A549 (cell line): Measurements from ENCODE around the gene TMEM97. TPM values are rescaled to one million over a fixed set of nuclear protein-coding genes. Genes with fewer than 3 reads are reported as not detected.
A peak's percentile ranks its signal among the peaks of the same experiment; 100 is the strongest.

Experiments
- ATAC-seq, 2 experiments: fragments of 200-7000 bp in 1 of 2; fragments of >200 bp in 1 of 2; cut with Nextera tagmentation in 1 of 2; cut with Tn5 transposase in 1 of 2; 3 replicates each; pipeline versions ENCODE4 v1.8.0 to v1.9.1; 2018 to 2020; ENCODE audit warnings: mild to moderate bottlenecking in 1 of 2, moderate library complexity in 1 of 2
- CTCF ChIA-PET: fragments of 300-600 bp; sonication (Branson Sonifier 250); formaldehyde crosslinking; extraction: SDS; loops from one replicate; lab custom pipeline; 2021; ENCODE audit warnings: antibody characterized with exemption, inconsistent platforms; lab: Yijun Ruan, JAX
- POLR2A ChIA-PET: fragments of 350-600 bp; formaldehyde crosslinking; extraction: SDS; loops from one replicate; lab custom pipeline; 2021; ENCODE audit warnings: antibody characterized with exemption, inconsistent platforms; lab: Yijun Ruan, JAX
- DNase-seq, 2 experiments: peaks; one replicate each; pipeline versions ENCODE4 v3.0.0 to v3.0.0-alpha.2; 2011 to 2016; ENCODE audit warnings: low read depth in 1 of 2, low spot score in 1 of 2
- FAIRE-seq: peaks from 2 replicates; lab custom pipeline; 2011; peaks lifted over from hg19 to GRCh38; lab: Jason Lieb, UNC
- H3K27ac ChIP-seq, 2 experiments: fragments of >200 bp; sonication (Bioruptor Twin); formaldehyde crosslinking; 3 replicates each; pipeline ENCODE4 v1.5.1; 2016 to 2017
- H3K4me1 ChIP-seq: fragments of >200 bp; sonication (Bioruptor Twin); formaldehyde crosslinking; 3 replicates; pipeline ENCODE4 v1.6.1; 2016
- H3K4me2 ChIP-seq: fragments of >200 bp; sonication (Bioruptor Twin); formaldehyde crosslinking; 3 replicates; pipeline ENCODE4 v1.6.1; 2016
- H3K4me3 ChIP-seq: fragments of >200 bp; sonication (Bioruptor Twin); formaldehyde crosslinking; 3 replicates; pipeline ENCODE4 v1.5.1; 2016
- H3K9me3 ChIP-seq: fragments of >200 bp; sonication (Bioruptor Twin); formaldehyde crosslinking; 3 replicates; pipeline ENCODE4 v1.6.1; 2016
- BCL3 ChIP-seq: fragments of >200 bp; sonication (Bioruptor Twin); formaldehyde crosslinking; IDR thresholded peaks from 3 replicates; pipeline ENCODE4 v1.6.1; 2016
- BHLHE40 ChIP-seq: IDR thresholded peaks from 2 replicates; pipeline ENCODE4 v1.6.1; 2012; ENCODE audit warnings: low read depth, low read length, inconsistent platforms
- CBX8 ChIP-seq: fragments of 200-600 bp; sonication (generic); IDR thresholded peaks from 2 replicates; pipeline ENCODE4 v1.6.1; 2016
- CHD4 ChIP-seq: fragments of 200-600 bp; sonication (generic); IDR thresholded peaks from 2 replicates; pipeline ENCODE4 v1.6.1; 2016; ENCODE audit warnings: antibody characterized with exemption, mild to moderate bottlenecking, borderline replicate concordance
- E2F6 ChIP-seq: IDR thresholded peaks from 2 replicates; pipeline ENCODE4 v1.6.1; 2012; ENCODE audit warnings: low read depth, borderline replicate concordance
- EHMT2 ChIP-seq: fragments of 200-600 bp; sonication (generic); IDR thresholded peaks from 2 replicates; pipeline ENCODE4 v1.6.1; 2016; ENCODE audit warnings: antibody characterized with exemption, low read depth, mild to moderate bottlenecking, moderate library complexity
- EP300 ChIP-seq, 2 experiments: fragments of >200 bp; sonication (Bioruptor Twin); formaldehyde crosslinking; IDR thresholded peaks; 2 replicates in 1 of 2; 3 replicates in 1 of 2; pipeline ENCODE4 v1.6.1; 2016 to 2017
- FOSB ChIP-seq: fragments of 250-450 bp; sonication (Bioruptor Pico); IDR thresholded peaks from 2 replicates; pipeline ENCODE4 v1.5.0; 2020; ENCODE audit warnings: mild to moderate bottlenecking, moderate library complexity
- FOSL2 ChIP-seq, 2 experiments: fragments of 450-650 bp in 1 of 2; fragments of >200 bp in 1 of 2; sonication (Bioruptor Twin) in 1 of 2; formaldehyde crosslinking; IDR thresholded peaks; 2 replicates each; pipeline versions ENCODE4 v1.5.0 to v1.6.1; 2016 to 2020; ENCODE audit warnings: mild to moderate bottlenecking in 1 of 2, moderate library complexity in 1 of 2
- FOXS1 ChIP-seq: fragments of 250-450 bp; sonication (Bioruptor Pico); IDR thresholded peaks from 2 replicates; pipeline ENCODE4 v1.5.0; 2020; ENCODE audit warnings: mild to moderate bottlenecking, moderate library complexity
- GATA3 ChIP-seq: IDR thresholded peaks from 2 replicates; pipeline ENCODE4 v1.6.1; 2012; ENCODE audit warnings: borderline replicate concordance
- HEYL ChIP-seq: fragments of 250-450 bp; sonication (Bioruptor Pico); IDR thresholded peaks from 2 replicates; pipeline ENCODE4 v1.8.0; 2021; ENCODE audit warnings: mild to moderate bottlenecking, moderate library complexity
- HOXB13 ChIP-seq: fragments of 250-450 bp; sonication (Bioruptor Pico); IDR thresholded peaks from 2 replicates; pipeline ENCODE4 v1.5.0; 2020; ENCODE audit warnings: low read depth, mild to moderate bottlenecking, moderate library complexity
- JUN ChIP-seq, 2 experiments: fragments of >200 bp; sonication (Bioruptor Twin); formaldehyde crosslinking; IDR thresholded peaks; 2 replicates in 1 of 2; 3 replicates in 1 of 2; pipeline ENCODE4 v1.6.1; 2016 to 2017
- JUNB ChIP-seq: fragments of >200 bp; sonication (Bioruptor Twin); formaldehyde crosslinking; IDR thresholded peaks from 2 replicates; pipeline ENCODE4 v1.6.1; 2016
- KDM1A ChIP-seq: fragments of 200-600 bp; sonication (generic); IDR thresholded peaks from 2 replicates; pipeline ENCODE4 v1.6.1; 2016; ENCODE audit warnings: low read depth, mild to moderate bottlenecking
- MAFK ChIP-seq: fragments of 450-650 bp; IDR thresholded peaks from 2 replicates; pipeline ENCODE4 v1.6.1; 2014; ENCODE audit not compliant: partially characterized antibody
- MAX ChIP-seq: IDR thresholded peaks from 2 replicates; pipeline ENCODE4 v1.6.1; 2012
- MAZ ChIP-seq: fragments of 150-350 bp; IDR thresholded peaks from 2 replicates; pipeline ENCODE4 v1.6.1; 2014; ENCODE audit warnings: antibody characterized with exemption, low read depth, low read length, borderline replicate concordance
- MYC ChIP-seq: IDR thresholded peaks from 2 replicates; pipeline ENCODE4 v1.6.1; 2012; ENCODE audit warnings: mild to moderate bottlenecking, inconsistent platforms, low read length, improper control_type of control experiment, borderline replicate concordance
- NFE2L2 ChIP-seq: fragments of 150-350 bp; conservative IDR thresholded peaks from 2 replicates; pipeline ENCODE4 v1.6.1; 2014; ENCODE audit warnings: low read length
- NPAS2 ChIP-seq: fragments of 250-450 bp; sonication (Bioruptor Pico); IDR thresholded peaks from 2 replicates; pipeline ENCODE4 v1.8.0; 2022; ENCODE audit warnings: mild to moderate bottlenecking, moderate library complexity, borderline replicate concordance
- NR3C1 ChIP-seq: fragments of >200 bp; sonication (Bioruptor Twin); formaldehyde crosslinking; IDR thresholded peaks from 3 replicates; pipeline ENCODE4 v1.6.1; 2017
- POLR2A ChIP-seq: IDR thresholded peaks from 2 replicates; pipeline ENCODE4 v1.6.1; 2012; ENCODE audit warnings: mild to moderate bottlenecking, low read length
- POLR2AphosphoS2 ChIP-seq: conservative IDR thresholded peaks from 2 replicates; pipeline ENCODE4 v1.6.1; 2012; ENCODE audit warnings: low read length, improper control_type of control experiment, inconsistent platforms
- RCOR1 ChIP-seq: fragments of 150-350 bp; IDR thresholded peaks from 2 replicates; pipeline ENCODE4 v1.6.1; 2014; ENCODE audit warnings: antibody characterized with exemption, low read length, low read depth
- REST ChIP-seq: fragments of 200-600 bp; sonication (generic); IDR thresholded peaks from 2 replicates; pipeline ENCODE4 v1.6.1; 2016; ENCODE audit warnings: antibody characterized with exemption, mild to moderate bottlenecking, moderate library complexity
- RFX5 ChIP-seq: fragments of 450-650 bp; IDR thresholded peaks from 2 replicates; pipeline ENCODE4 v1.7.1; 2014; ENCODE audit warnings: antibody characterized with exemption, mild to moderate bottlenecking, moderate library complexity
- SMC3 ChIP-seq: fragments of >200 bp; sonication (Bioruptor Twin); formaldehyde crosslinking; IDR thresholded peaks from 3 replicates; pipeline ENCODE4 v1.6.1; 2018; ENCODE audit warnings: inconsistent platforms
- SREBF2 ChIP-seq: fragments of 450-650 bp; IDR thresholded peaks from 2 replicates; pipeline ENCODE4 v1.6.1; 2014; ENCODE audit warnings: mild to moderate bottlenecking, moderate library complexity
- TFCP2L1 ChIP-seq: fragments of 250-450 bp; sonication (Bioruptor Pico); IDR thresholded peaks from 2 replicates; pipeline ENCODE4 v1.5.0; 2021; ENCODE audit warnings: mild to moderate bottlenecking
- TP53 ChIP-seq: fragments of 250-450 bp; sonication (Bioruptor Pico); IDR thresholded peaks from 2 replicates; pipeline ENCODE4 v1.5.0; 2021; ENCODE audit warnings: mild to moderate bottlenecking, moderate library complexity
- USF2 ChIP-seq: fragments of 450-650 bp; IDR thresholded peaks from 2 replicates; pipeline ENCODE4 v1.6.1; 2014; ENCODE audit warnings: antibody characterized with exemption
- ZC3H11A ChIP-seq: fragments of 450-650 bp; IDR thresholded peaks from 2 replicates; pipeline ENCODE4 v1.6.1; 2014; ENCODE audit warnings: antibody characterized with exemption, mild to moderate bottlenecking
- ZFP36 ChIP-seq: fragments of 450-650 bp; IDR thresholded peaks from 2 replicates; pipeline ENCODE4 v1.6.1; 2014; ENCODE audit warnings: borderline replicate concordance; ENCODE audit not compliant: partially characterized antibody
- ZSCAN20 ChIP-seq: fragments of 250-450 bp; sonication (Bioruptor Pico); IDR thresholded peaks from 2 replicates; pipeline ENCODE4 v1.8.0; 2022; ENCODE audit warnings: mild to moderate bottlenecking, moderate library complexity
- WGBS: methylation state at CpG from one replicate; pipeline ENCODE4 v1.1.6; 2017; ENCODE audit errors: missing lambda C conversion rate; 5-methylcytosine and 5-hydroxymethylcytosine counted together
- polyA plus RNA-seq, 4 experiments: library from polyadenylated mRNA; depleted of rRNA in 3 of 4; stranded (reverse); fragments of >200 nt; fragmentation: RNase III in 1 of 4; extraction: RNeasy Plus Mini Kit Qiagen cat#74134 plus additional on column Dnase treatment in 1 of 4; gene quantifications; 2 replicates in 3 of 4; 3 replicates in 1 of 4; pipeline ENCODE4 v1.2.3, GENCODE V29; 2011 to 2017

Gene TMEM97
- polyA plus RNA-seq, 2 of the 4 experiments (the other 2 are of a cell fraction): 75.6 to 90.9 TPM

- peak within 1 kb of the TSS; percentile 93 to 96 for H3K27ac ChIP-seq
- ChIA-PET POLR2A (interaction anchor here (0.6 to 2.9 kb wide), 27 partner anchors 8 to 316 kb away, joined by 3 to 65 read pairs (median 6); partner anchors contain the start of genes IFT20, PIGS, SARM1 and TMEM97), CTCF (interaction anchor here (0.7 to 5.9 kb wide), 8 partner anchors 11 to 108 kb away, joined by 3 to 35 read pairs (median 8); partner anchors contain the start of genes IFT20, TNFAIP1 and VTN)
- DNase-seq (peak; percentile 93 to 96), FAIRE-seq (no peak), ATAC-seq (peak; percentile 98 to 100)
- peak within 1 kb of the TSS; percentile 84 for H3K4me3 ChIP-seq
- H3K4me1 ChIP-seq: peaks cover 16% of the 10 kb centered on the region
- peak within 1 kb of the TSS; percentile 97 for H3K4me2 ChIP-seq
- 2% methylated on average over 50 of the region's 80 CpGs for WGBS
- no peaks in the 10 kb centered on the region for H3K9me3 ChIP-seq
- TF ChIP-seq BCL3: peak; percentile 94; the same call in 2 of the 3 replicates
- TF ChIP-seq GATA3: no peak
- TF ChIP-seq REST: no peak
- peak in 1 of 2 experiments; percentile 30; a peak in 1 of 5 replicates for TF ChIP-seq EP300 (IDR thresholded peaks at IDR 0.05)
- no peak for TF ChIP-seq ZSCAN20 (CRISPR knock-in tag)
- TF ChIP-seq FOSB (CRISPR knock-in tag): no peak
- no peak for TF ChIP-seq MAZ
- TF ChIP-seq NPAS2: no peak
- no peak for TF ChIP-seq ZFP36
- TF ChIP-seq EHMT2: no peak
- no peak for TF ChIP-seq FOXS1
- TF ChIP-seq JUNB: no peak
- no peak for TF ChIP-seq RCOR1
- peak; percentile 70 for TF ChIP-seq MAX
- peak; percentile 92 for TF ChIP-seq USF2
- TF ChIP-seq TP53 (CRISPR knock-in tag): no peak
- peak; percentile 28; the same call in 1 of the 2 replicates for TF ChIP-seq MYC
- no peak; the same call in none of the 2 replicates for TF ChIP-seq RFX5
- TF ChIP-seq E2F6: 0 out of 2 replicates have a peak, but pooled peaks have one; percentile 9
- no peak for TF ChIP-seq CHD4
- TF ChIP-seq FOSL2 (IDR thresholded peaks at IDR 0.05): no peak
- TF ChIP-seq FOSL2 (CRISPR knock-in tag; IDR thresholded peaks at IDR 0.05): no peak
- TF ChIP-seq BHLHE40: no peak
- TF ChIP-seq JUN (IDR thresholded peaks at IDR 0.05): peak; percentile 84 to 98
- TF ChIP-seq SREBF2: no peak; the same call in 1 of the 2 replicates
- TF ChIP-seq KDM1A: no peak
- 0 out of 2 replicates have a peak, but pooled peaks have one; percentile 50 for TF ChIP-seq TFCP2L1
- peak; percentile 39; the same call in 1 of the 3 replicates for TF ChIP-seq SMC3
- no peak for TF ChIP-seq NFE2L2
- no peak for TF ChIP-seq CBX8
- no peak for TF ChIP-seq HOXB13 (CRISPR knock-in tag)
- TF ChIP-seq HEYL (CRISPR knock-in tag): no peak
- TF ChIP-seq NR3C1: no peak
- TF ChIP-seq POLR2A: peak; percentile 93
- TF ChIP-seq ZC3H11A: no peak
- TF ChIP-seq POLR2AphosphoS2: no peak
- no peak for TF ChIP-seq MAFK
Measured at GRCh38 chr17:28357061-28357900, 38.3 kb downstream of the TMEM97 start, which contains the start of gene POLDIP2. TSS of gene POLDIP2 (minus strand) at chr17:28357527. CDS start at chr17:28357448, 79 bp downstream.
